Nephron progenitor cell (in vitro differentiated cells): ENCODE data around the gene VLDLR.

Experiments used
- DNase-seq: peaks from one replicate; pipeline ENCODE4 v3.0.0; 2021
- H3K27ac Mint-ChIP-seq: 2 replicates; pipeline ENCODE4 v1.8.0; 2021; ENCODE audit warnings: mild to moderate bottlenecking, moderate library complexity, mixed read lengths
- H3K27me3 Mint-ChIP-seq: 2 replicates; pipeline ENCODE4 v1.8.0; 2021; ENCODE audit warnings: mild to moderate bottlenecking, low read depth, mixed read lengths; ENCODE audit not compliant: poor library complexity
- H3K36me3 Mint-ChIP-seq: 2 replicates; pipeline ENCODE4 v1.8.0; 2021; ENCODE audit warnings: low read depth, mixed read lengths
- H3K4me1 Mint-ChIP-seq: 2 replicates; pipeline ENCODE4 v1.8.0; 2021; ENCODE audit warnings: mixed read lengths
- H3K4me3 Mint-ChIP-seq: 2 replicates; pipeline ENCODE4 v1.8.0; 2021; ENCODE audit warnings: mild to moderate bottlenecking, moderate library complexity, mixed read lengths
- H3K9me3 Mint-ChIP-seq: 2 replicates; pipeline ENCODE4 v1.8.0; 2021; ENCODE audit warnings: mild to moderate bottlenecking, moderate library complexity, mixed read lengths
- TF ChIP-seq, protein P1 (sequence below): fragments of 200-600 bp; sonication (generic); IDR thresholded peaks from 2 replicates; pipeline ENCODE4 v1.5.0; 2021; ENCODE audit warnings: antibody characterized with exemption

VLDLR gene

GRCh38 chr9:2630158-2630557 is 8.6 kb downstream of the VLDLR start:
- Mint-ChIP-seq H3K36me3 (no peaks in the 10 kb centered on the region), H3K4me3 (no peak overlapping the region), H3K27ac (no peak overlapping the region), H3K9me3 (no peaks in the 10 kb centered on the region), H3K27me3 (peaks cover 6% of the 10 kb centered on the region), H3K4me1 (peaks cover 11% of the 10 kb centered on the region)
- TF ChIP-seq, protein P1, sequence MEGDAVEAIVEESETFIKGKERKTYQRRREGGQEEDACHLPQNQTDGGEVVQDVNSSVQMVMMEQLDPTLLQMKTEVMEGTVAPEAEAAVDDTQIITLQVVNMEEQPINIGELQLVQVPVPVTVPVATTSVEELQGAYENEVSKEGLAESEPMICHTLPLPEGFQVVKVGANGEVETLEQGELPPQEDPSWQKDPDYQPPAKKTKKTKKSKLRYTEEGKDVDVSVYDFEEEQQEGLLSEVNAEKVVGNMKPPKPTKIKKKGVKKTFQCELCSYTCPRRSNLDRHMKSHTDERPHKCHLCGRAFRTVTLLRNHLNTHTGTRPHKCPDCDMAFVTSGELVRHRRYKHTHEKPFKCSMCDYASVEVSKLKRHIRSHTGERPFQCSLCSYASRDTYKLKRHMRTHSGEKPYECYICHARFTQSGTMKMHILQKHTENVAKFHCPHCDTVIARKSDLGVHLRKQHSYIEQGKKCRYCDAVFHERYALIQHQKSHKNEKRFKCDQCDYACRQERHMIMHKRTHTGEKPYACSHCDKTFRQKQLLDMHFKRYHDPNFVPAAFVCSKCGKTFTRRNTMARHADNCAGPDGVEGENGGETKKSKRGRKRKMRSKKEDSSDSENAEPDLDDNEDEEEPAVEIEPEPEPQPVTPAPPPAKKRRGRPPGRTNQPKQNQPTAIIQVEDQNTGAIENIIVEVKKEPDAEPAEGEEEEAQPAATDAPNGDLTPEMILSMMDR = no peak
- no peak for DNase-seq

DNA sequence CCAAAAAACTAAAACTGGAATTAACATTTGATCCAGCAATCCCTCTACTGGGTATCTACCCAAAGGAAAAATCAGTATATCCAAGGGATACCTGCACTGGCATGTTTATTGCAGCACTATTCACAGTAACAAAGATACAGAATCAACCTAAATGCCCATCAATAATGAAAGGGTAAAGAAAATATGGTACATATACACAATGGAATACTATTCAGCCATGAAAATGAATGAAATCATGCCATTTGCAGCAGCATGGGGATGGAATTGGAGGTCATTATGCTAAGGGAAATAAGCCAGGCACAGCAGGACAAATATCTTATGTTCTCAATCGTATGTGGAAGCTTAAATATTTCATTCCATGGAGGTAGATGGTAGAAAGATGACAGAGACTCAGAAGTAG is 9.7 kb downstream of the VLDLR start:
- Mint-ChIP-seq H3K9me3 (no peaks in the 10 kb centered on the region), H3K4me1 (peaks cover 11% of the 10 kb centered on the region), H3K4me3 (no peak overlapping the region), H3K36me3 (peaks cover 11% of the 10 kb centered on the region), H3K27me3 (peaks cover 5% of the 10 kb centered on the region), H3K27ac (no peak overlapping the region)
- no peak for DNase-seq
- TF ChIP-seq, protein P1 = no peak

DNA sequence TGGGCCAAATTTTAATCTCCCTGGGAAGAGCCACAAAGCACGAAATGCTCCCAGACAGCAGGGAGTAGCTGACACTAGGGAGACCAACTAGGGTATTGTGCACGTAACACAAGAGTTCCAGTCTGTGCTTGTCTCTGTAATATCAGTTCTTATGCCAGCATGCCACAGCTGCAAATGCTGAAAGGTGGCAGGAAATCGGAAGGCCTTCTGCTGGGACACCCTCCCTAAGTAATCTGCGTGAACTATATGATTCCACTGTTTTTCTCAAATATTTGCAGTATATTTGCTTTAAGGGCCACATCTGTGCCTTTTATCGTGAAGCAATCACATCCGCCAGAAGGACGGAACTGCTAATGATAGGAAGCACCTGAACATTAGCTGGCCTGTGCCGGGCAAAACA is 12.6 kb downstream of the VLDLR start:
- H3K4me1 Mint-ChIP-seq = peaks cover 11% of the 10 kb centered on the region
- H3K27ac Mint-ChIP-seq = no peak overlapping the region
- H3K27me3 Mint-ChIP-seq = peaks cover 5% of the 10 kb centered on the region
- peaks cover 37% of the 10 kb centered on the region for H3K36me3 Mint-ChIP-seq
- H3K9me3 Mint-ChIP-seq = no peaks in the 10 kb centered on the region
- TF ChIP-seq, protein P1 = no peak
- no peak overlapping the region for H3K4me3 Mint-ChIP-seq
- no peak for DNase-seq

DNA sequence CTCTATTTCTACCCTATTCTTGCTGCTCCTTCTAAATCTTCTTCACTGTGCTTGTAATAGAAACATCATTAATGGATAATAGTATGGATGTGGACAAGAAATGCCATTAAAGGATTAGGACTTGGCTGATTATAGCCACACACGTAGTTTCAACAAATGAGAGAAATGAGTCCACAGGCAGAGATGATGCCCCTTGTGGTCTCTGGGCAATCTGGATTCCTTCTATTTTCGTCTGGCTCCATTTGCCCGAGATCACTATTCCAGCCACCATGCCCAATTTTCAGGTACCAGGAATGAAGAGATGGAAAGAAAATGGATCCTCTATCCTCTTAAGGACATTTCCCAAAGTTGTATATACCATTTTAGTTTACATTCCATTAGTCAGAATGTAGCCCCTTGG is 13.2 kb downstream of the VLDLR start:
- H3K9me3 Mint-ChIP-seq = no peaks in the 10 kb centered on the region
- TF ChIP-seq, protein P1 = no peak
- no peak overlapping the region for H3K27ac Mint-ChIP-seq
- peaks cover 5% of the 10 kb centered on the region for H3K27me3 Mint-ChIP-seq
- H3K4me3 Mint-ChIP-seq = no peak overlapping the region
- H3K4me1 Mint-ChIP-seq = peaks cover 11% of the 10 kb centered on the region
- no peak for DNase-seq
- H3K36me3 Mint-ChIP-seq = peaks cover 44% of the 10 kb centered on the region

DNA sequence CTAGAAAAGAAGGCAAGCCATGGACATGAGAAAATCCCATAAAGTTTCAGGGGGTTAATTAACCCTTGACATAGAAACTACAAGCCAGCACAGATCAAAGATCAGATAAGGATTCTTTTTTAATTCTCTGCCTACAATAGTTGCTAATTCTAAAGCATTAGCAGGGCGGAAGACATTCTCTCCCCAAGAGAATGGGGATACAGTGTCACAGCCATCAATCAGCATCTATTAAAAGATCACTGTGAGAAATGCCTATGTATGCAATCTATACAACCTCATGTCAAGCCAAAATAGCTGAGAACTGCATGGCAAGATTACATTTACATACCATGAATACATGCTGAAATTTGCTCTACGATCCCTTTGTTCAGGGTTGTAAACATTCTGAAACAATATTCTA is 14.3 kb downstream of the VLDLR start:
- TF ChIP-seq, protein P1 = no peak
- Mint-ChIP-seq H3K9me3 (no peaks in the 10 kb centered on the region), H3K27me3 (peaks cover 5% of the 10 kb centered on the region), H3K36me3 (peaks cover 55% of the 10 kb centered on the region), H3K4me3 (no peak overlapping the region), H3K27ac (no peak overlapping the region), H3K4me1 (peaks cover 11% of the 10 kb centered on the region)
- no peak for DNase-seq

DNA sequence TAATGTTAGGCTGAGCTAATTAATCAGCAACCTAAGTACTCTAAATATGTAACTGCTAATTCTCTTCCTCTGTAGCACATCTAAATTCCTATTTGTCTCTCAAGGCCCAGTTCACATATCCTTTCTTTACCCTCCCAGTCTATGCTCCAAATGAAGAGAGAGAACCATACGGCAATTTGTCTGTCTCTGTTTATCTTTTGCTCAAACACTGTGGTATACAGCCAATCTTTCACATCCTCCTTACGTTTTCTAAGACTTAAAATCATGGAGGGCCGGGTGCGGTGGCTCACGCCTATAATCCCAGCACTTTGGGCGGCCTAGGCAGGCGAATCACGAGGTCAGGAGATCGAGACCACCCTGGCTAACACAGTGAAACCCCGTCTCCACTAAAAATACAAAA is 15.8 kb downstream of the VLDLR start:
- H3K36me3 Mint-ChIP-seq = peaks cover 70% of the 10 kb centered on the region
- no peaks in the 10 kb centered on the region for H3K27me3 Mint-ChIP-seq

More for the DNA sequence above, 15.8 kb downstream of the VLDLR start:
- Mint-ChIP-seq H3K27ac (no peak overlapping the region), H3K4me3 (no peak overlapping the region), H3K9me3 (no peaks in the 10 kb centered on the region), H3K4me1 (peaks cover 7% of the 10 kb centered on the region)
- no peak for DNase-seq
- TF ChIP-seq, protein P1 = no peak
